ENCODE data around the gene TBC1D25. TPM values are rescaled to one million over a fixed set of nuclear protein-coding genes. Genes with fewer than 3 reads are reported as not detected.

Gene TBC1D25
- total and polyA plus RNA-seq, 2 of the 4 experiments (the other 2 are of a cell fraction) = 11.3 to 15.9 TPM

- no peak overlapping the region for H2BK15ac ChIP-seq (ENCODE audit: low read depth, low read length)
- H3K27ac ChIP-seq (ENCODE audit: insufficient read depth, low read length) = no peak overlapping the region
- H3K4ac ChIP-seq (ENCODE audit: low read depth, low read length) = no peak overlapping the region
- no peak overlapping the region for H3K4me3 ChIP-seq (ENCODE audit: insufficient read depth, low read depth, low read length)
- H3K9me1 ChIP-seq (ENCODE audit: insufficient read depth, low read length) = no peaks in the 10 kb centered on the region
- no peak overlapping the region for H2AFZ ChIP-seq (replicated peaks; ENCODE audit: low read length, poor library complexity)
- no peak overlapping the region for H3K56ac ChIP-seq (ENCODE audit: extremely low read depth, insufficient read depth, low read length)
- H4K91ac ChIP-seq (ENCODE audit: insufficient read depth, low read depth, low read length) = no peak overlapping the region
- peaks cover 3% of the 10 kb centered on the region for H3K36me3 ChIP-seq (ENCODE audit: control insufficient read depth, insufficient read depth, low read length)
- BruUV-seq (replicated peaks) = no TSS peak
- CTCF ChIA-PET = no interaction called here
- H3K79me1 ChIP-seq (ENCODE audit: low read depth in 1 of 2, low read length in 2 of 2) = peaks cover 3 to 8% of the 10 kb centered on the region in 2 experiments; a peak in 2 of 4 replicates
- H3K27me3 ChIP-seq (ENCODE audit: control insufficient read depth, insufficient read depth, low read length) = no peaks in the 10 kb centered on the region
- no peak overlapping the region for H3K14ac ChIP-seq (replicated peaks; ENCODE audit: low read depth, low read length)
- no peak overlapping the region for H3K23ac ChIP-seq (ENCODE audit: low read depth, low read length)
- H2AK9ac ChIP-seq (replicated peaks; ENCODE audit: low read depth, low read length, poor library complexity) = no peak overlapping the region
- DNase-seq (no peak), ATAC-seq (ENCODE audit: low read depth) (no peak)
- dilution Hi-C loops (cut with HindIII; ENCODE audit: low sequenced_read_pairs, unreplicated experiment) (no loop called here), in situ Hi-C loops (cut with MboI; ENCODE audit: low sequenced_read_pairs) (no loop called here), intact Hi-C loops (cut with micrococcal nuclease) (no loop called here)
- H2BK20ac ChIP-seq (ENCODE audit: low read depth, low read length) = no peak overlapping the region
- TF ChIP-seq MXI1 (IDR thresholded peaks at IDR 0.05; ENCODE audit: borderline replicate concordance, low read depth, low read length) (no peak), RFX5 (IDR thresholded peaks at IDR 0.05; ENCODE audit: low read depth, low read length) (no peak), POLR2A (IDR thresholded peaks at IDR 0.05; ENCODE audit: low read depth, low read length) (no peak), MAZ (IDR thresholded peaks at IDR 0.05; ENCODE audit: borderline replicate concordance, low read depth, low read length) (no peak), CTCF (conservative IDR thresholded peaks at IDR 0.05; ENCODE audit: low read depth, low read length) (no peak), NFE2L2 (IDR thresholded peaks at IDR 0.05; ENCODE audit: low read depth, low read length) (no peak), RCOR1 (IDR thresholded peaks at IDR 0.05; ENCODE audit: insufficient replicate concordance, low read length) (no peak), BHLHE40 (IDR thresholded peaks at IDR 0.05; ENCODE audit: low read depth, low read length) (no peak), RAD21 (IDR thresholded peaks at IDR 0.05; ENCODE audit: low read length) (no peak), MAFK (IDR thresholded peaks at IDR 0.05; ENCODE audit: low read depth, low read length) (no peak)
- TF ChIP-seq, protein P1, sequence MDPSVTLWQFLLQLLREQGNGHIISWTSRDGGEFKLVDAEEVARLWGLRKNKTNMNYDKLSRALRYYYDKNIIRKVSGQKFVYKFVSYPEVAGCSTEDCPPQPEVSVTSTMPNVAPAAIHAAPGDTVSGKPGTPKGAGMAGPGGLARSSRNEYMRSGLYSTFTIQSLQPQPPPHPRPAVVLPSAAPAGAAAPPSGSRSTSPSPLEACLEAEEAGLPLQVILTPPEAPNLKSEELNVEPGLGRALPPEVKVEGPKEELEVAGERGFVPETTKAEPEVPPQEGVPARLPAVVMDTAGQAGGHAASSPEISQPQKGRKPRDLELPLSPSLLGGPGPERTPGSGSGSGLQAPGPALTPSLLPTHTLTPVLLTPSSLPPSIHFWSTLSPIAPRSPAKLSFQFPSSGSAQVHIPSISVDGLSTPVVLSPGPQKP (IDR thresholded peaks at IDR 0.05; ENCODE audit: borderline replicate concordance, low read depth, low read length) = no peak
- TF ChIP-seq, protein P2, sequence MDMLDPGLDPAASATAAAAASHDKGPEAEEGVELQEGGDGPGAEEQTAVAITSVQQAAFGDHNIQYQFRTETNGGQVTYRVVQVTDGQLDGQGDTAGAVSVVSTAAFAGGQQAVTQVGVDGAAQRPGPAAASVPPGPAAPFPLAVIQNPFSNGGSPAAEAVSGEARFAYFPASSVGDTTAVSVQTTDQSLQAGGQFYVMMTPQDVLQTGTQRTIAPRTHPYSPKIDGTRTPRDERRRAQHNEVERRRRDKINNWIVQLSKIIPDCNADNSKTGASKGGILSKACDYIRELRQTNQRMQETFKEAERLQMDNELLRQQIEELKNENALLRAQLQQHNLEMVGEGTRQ (IDR thresholded peaks at IDR 0.05; ENCODE audit: low read depth, low read length) = no peak
- no peaks in the 10 kb centered on the region; the same call in 1 of the 2 replicates for H3K9me3 ChIP-seq (ENCODE audit: control insufficient read depth, insufficient read depth, low read length)
- H3K4me2 ChIP-seq (ENCODE audit: low read depth, low read length) = no peak overlapping the region
- 38% methylated on average over 1 of the region's 4 CpGs; no CpG with 5 or more reads in 1 of the 2 experiments for WGBS, 2 experiments (ENCODE audit: extremely low coverage in 2 of 2, insufficient read length in 1 of 2)
- H3K4me1 ChIP-seq (ENCODE audit: control insufficient read depth, insufficient read depth, low read length) = no peaks in the 10 kb centered on the region
- H2AK5ac ChIP-seq (ENCODE audit: low read depth, low read length) = no peak overlapping the region
- H3K18ac ChIP-seq (ENCODE audit: low read depth, low read length) = no peak overlapping the region
- H3K9ac ChIP-seq (ENCODE audit: low read depth, low read length) = no peak overlapping the region
- no peak overlapping the region for H2BK120ac ChIP-seq (ENCODE audit: low read depth, low read length)
- H4K5ac ChIP-seq (ENCODE audit: low read depth, low read length) = no peak overlapping the region
- POLR2A ChIA-PET (ENCODE audit: unreplicated experiment) = no interaction called here
- H4K8ac ChIP-seq (ENCODE audit: low read depth in 2 of 2, low read length in 2 of 2) = no peak overlapping the region
- H2BK5ac ChIP-seq (ENCODE audit: low read depth, low read length, poor library complexity, severe bottlenecking) = no peak overlapping the region
- H4K20me1 ChIP-seq (ENCODE audit: insufficient read depth, low read length) = no peaks in the 10 kb centered on the region
Observed at GRCh38 chrX:48513670-48514069, 25.8 kb upstream of the TBC1D25 start.

Data from IMR-90 (cell line).